Measurements from ENCODE around the gene CER1. TPM values are rescaled to one million over a fixed set of nuclear protein-coding genes. Genes with fewer than 3 reads are reported as not detected.

Gene CER1
- polyA plus RNA-seq, 1 of the 3 experiments (the other 2 are of a cell fraction) = not detected

DNA sequence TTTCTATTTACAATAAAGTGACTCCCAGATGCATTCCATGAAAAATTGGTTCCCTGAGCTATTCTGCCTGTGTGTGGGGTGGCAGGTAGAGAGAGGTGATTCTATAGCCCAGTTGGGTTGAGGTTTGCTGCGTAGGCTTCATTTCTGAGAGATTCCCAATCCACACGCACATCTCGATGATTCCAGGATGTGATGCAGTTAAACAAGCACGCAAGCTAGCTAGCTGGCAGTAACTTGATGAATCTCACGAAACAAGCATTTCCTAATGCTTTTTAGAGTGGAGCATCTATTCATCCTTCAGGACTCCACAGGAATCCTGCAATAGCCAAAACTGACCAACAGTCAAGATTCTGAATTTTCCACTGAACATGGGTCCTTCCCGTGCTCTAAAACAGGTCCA, 43.8 kb upstream of the CER1 start (continued):
- no peak for TF ChIP-seq SIN3A (IDR thresholded peaks at IDR 0.05; ENCODE audit: borderline replicate concordance, low read depth, low read length)
- no peak for TF ChIP-seq RCOR1 (IDR thresholded peaks at IDR 0.05; ENCODE audit: low read length)
- TF ChIP-seq, protein P1, sequence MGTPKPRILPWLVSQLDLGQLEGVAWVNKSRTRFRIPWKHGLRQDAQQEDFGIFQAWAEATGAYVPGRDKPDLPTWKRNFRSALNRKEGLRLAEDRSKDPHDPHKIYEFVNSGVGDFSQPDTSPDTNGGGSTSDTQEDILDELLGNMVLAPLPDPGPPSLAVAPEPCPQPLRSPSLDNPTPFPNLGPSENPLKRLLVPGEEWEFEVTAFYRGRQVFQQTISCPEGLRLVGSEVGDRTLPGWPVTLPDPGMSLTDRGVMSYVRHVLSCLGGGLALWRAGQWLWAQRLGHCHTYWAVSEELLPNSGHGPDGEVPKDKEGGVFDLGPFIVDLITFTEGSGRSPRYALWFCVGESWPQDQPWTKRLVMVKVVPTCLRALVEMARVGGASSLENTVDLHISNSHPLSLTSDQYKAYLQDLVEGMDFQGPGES (IDR thresholded peaks at IDR 0.05; ENCODE audit: low read depth, low read length) = no peak
- TF ChIP-seq EZH2phosphoT487 (IDR thresholded peaks at IDR 0.05; ENCODE audit: borderline replicate concordance, low read depth) = no peak
- TF ChIP-seq MXI1 (IDR thresholded peaks at IDR 0.05; ENCODE audit: low read depth, low read length) = no peak
- no peak for TF ChIP-seq RAD21 (IDR thresholded peaks at IDR 0.05; ENCODE audit: low read length)

DNA sequence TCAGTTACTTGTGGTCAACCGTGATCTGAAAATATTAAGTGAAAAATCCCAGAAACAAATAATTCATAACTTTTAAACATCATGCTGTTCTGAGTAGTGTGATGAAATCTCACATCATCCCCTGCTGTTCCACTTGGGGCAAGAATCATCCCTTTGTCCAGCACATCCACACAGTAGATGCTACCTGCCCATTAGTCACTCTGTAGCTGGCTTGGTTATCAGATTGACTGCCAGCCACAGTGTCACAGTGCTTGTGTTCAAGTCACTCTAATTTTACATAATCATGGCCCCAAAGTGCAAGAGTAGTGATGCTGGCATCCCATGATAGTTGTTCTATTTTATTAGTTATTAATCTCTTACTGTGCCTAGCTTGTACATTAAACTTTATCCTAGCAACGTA, 39.1 kb upstream of the CER1 start:
- H3K36me3 ChIP-seq (replicated peaks in 1 of 2; ENCODE audit: control insufficient read depth in 1 of 2, insufficient read depth in 2 of 2, low read length in 1 of 2) = no peaks in the 10 kb centered on the region
- no peaks in the 10 kb centered on the region for H3K9me3 ChIP-seq
- no peak for DNase-seq
- H3K27me3 ChIP-seq (ENCODE audit: insufficient read depth) = no peaks in the 10 kb centered on the region
- no peak overlapping the region for H3K4me3 ChIP-seq (ENCODE audit: low read depth in 2 of 2, low read length in 1 of 2)
- TF ChIP-seq FOXJ3 (CRISPR knock-in tag; IDR thresholded peaks at IDR 0.05) (no peak), EP300 (IDR thresholded peaks at IDR 0.05; ENCODE audit: borderline replicate concordance in 1 of 2, low read depth in 1 of 2, low read length in 1 of 2) (no peak), ELF1 (IDR thresholded peaks at IDR 0.05) (no peak), MEF2A (IDR thresholded peaks at IDR 0.05; ENCODE audit: borderline replicate concordance, low read depth) (no peak), TEAD4 (IDR thresholded peaks at IDR 0.05; ENCODE audit: borderline replicate concordance, insufficient read depth) (no peak)
- H3K9me2 ChIP-seq = no peaks in the 10 kb centered on the region
- no peaks in the 10 kb centered on the region for H3K79me2 ChIP-seq (ENCODE audit: insufficient read depth)
- H3K9ac ChIP-seq = no peak overlapping the region
- H4K20me1 ChIP-seq (ENCODE audit: insufficient read depth) = no peaks in the 10 kb centered on the region
- no peak overlapping the region for H3K27ac ChIP-seq (ENCODE audit: low read depth in 2 of 2, low read length in 1 of 2)
- ChIA-PET POLR2A (no interaction called here), CTCF (interaction anchor here (1.4 kb wide), 1 partner anchor 19 kb away, joined by 3 read pairs; no protein-coding TSS in a partner anchor)
- H3K4me1 ChIP-seq (ENCODE audit: control insufficient read depth in 1 of 2, insufficient read depth in 2 of 2, low read depth in 1 of 2, low read length in 1 of 2) = peaks cover 0 to 12% of the 10 kb centered on the region in 2 experiments; a peak in 2 of 4 replicates
- no peaks in the 10 kb centered on the region for H3F3A ChIP-seq (replicated peaks; ENCODE audit: insufficient read depth)
- H3K4me2 ChIP-seq = no peak overlapping the region
- WGBS (ENCODE audit: low lambda C conversion rate) = 55% methylated on average over 2 of the region's 2 CpGs
- H2AFZ ChIP-seq (ENCODE audit: low read depth) = no peak overlapping the region

DNA sequence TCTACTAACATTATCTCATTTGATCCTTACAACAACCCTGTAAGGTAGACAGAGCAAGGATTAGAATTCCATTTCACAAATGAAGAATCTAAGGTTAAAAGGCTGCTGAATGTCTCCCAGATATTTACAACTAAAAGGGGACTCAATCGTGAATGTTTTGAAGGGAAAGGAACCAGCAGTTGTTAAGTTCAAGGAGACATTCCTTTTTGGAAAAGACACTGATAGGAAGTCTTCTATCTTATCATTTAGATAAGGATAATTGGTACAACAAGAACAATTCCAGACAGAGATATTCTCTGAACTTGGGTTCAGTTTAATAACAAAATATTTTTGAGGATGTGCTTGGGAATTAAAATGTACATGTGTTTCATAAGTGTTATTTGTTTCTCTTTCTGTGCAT, 37.5 kb upstream of the CER1 start:
- Histone ChIP-seq H3K27ac (ENCODE audit: low read depth in 2 of 2, low read length in 1 of 2) (no peak overlapping the region), H3K36me3 (replicated peaks in 1 of 2; ENCODE audit: control insufficient read depth in 1 of 2, insufficient read depth in 2 of 2, low read length in 1 of 2) (no peaks in the 10 kb centered on the region), H4K20me1 (ENCODE audit: insufficient read depth) (no peaks in the 10 kb centered on the region), H3K9ac (no peak overlapping the region), H2AFZ (ENCODE audit: low read depth) (no peak overlapping the region), H3K27me3 (ENCODE audit: insufficient read depth) (no peaks in the 10 kb centered on the region), H3K4me3 (ENCODE audit: low read depth in 2 of 2, low read length in 1 of 2) (no peak overlapping the region), H3K9me2 (no peaks in the 10 kb centered on the region), H3K4me1 (ENCODE audit: control insufficient read depth in 1 of 2, insufficient read depth in 2 of 2, low read depth in 1 of 2, low read length in 1 of 2) (peaks cover 0 to 12% of the 10 kb centered on the region in 2 experiments; a peak in 2 of 4 replicates), H3K4me2 (no peak overlapping the region), H3K79me2 (ENCODE audit: insufficient read depth) (no peaks in the 10 kb centered on the region), H3F3A (replicated peaks; ENCODE audit: insufficient read depth) (no peaks in the 10 kb centered on the region), H3K9me3 (no peaks in the 10 kb centered on the region)
- CTCF ChIA-PET = interaction anchor here (4.5 kb wide), 1 partner anchor 10 kb away, joined by 36 read pairs; no protein-coding TSS in a partner anchor
- no peak for TF ChIP-seq RXRA (IDR thresholded peaks at IDR 0.05; ENCODE audit: borderline replicate concordance, low read depth)
- no peak for TF ChIP-seq FOXJ3 (CRISPR knock-in tag; IDR thresholded peaks at IDR 0.05)
- no peak for TF ChIP-seq MXI1 (IDR thresholded peaks at IDR 0.05; ENCODE audit: low read depth, low read length)
- TF ChIP-seq, protein P2, sequence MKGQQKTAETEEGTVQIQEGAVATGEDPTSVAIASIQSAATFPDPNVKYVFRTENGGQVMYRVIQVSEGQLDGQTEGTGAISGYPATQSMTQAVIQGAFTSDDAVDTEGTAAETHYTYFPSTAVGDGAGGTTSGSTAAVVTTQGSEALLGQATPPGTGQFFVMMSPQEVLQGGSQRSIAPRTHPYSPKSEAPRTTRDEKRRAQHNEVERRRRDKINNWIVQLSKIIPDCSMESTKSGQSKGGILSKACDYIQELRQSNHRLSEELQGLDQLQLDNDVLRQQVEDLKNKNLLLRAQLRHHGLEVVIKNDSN (IDR thresholded peaks at IDR 0.05; ENCODE audit: borderline replicate concordance, low read depth) = no peak
- TF ChIP-seq, protein P1 (IDR thresholded peaks at IDR 0.05; ENCODE audit: low read depth, low read length) = no peak
- TF ChIP-seq TEAD4 (IDR thresholded peaks at IDR 0.05; ENCODE audit: borderline replicate concordance, insufficient read depth) = no peak
- TF ChIP-seq RFX5 (IDR thresholded peaks at IDR 0.05; ENCODE audit: low read length) = no peak
- TF ChIP-seq EZH2phosphoT487 (IDR thresholded peaks at IDR 0.05; ENCODE audit: borderline replicate concordance, low read depth) = no peak
- TF ChIP-seq FOXM1 (IDR thresholded peaks at IDR 0.05; ENCODE audit: low read depth) = no peak
- no peak for TF ChIP-seq SIN3A (IDR thresholded peaks at IDR 0.05; ENCODE audit: borderline replicate concordance, low read depth, low read length)
- TF ChIP-seq YY1 (IDR thresholded peaks at IDR 0.05; ENCODE audit: low read depth) = no peak
- TF ChIP-seq TCF12 (IDR thresholded peaks at IDR 0.05) = no peak
- TF ChIP-seq, protein P3, sequence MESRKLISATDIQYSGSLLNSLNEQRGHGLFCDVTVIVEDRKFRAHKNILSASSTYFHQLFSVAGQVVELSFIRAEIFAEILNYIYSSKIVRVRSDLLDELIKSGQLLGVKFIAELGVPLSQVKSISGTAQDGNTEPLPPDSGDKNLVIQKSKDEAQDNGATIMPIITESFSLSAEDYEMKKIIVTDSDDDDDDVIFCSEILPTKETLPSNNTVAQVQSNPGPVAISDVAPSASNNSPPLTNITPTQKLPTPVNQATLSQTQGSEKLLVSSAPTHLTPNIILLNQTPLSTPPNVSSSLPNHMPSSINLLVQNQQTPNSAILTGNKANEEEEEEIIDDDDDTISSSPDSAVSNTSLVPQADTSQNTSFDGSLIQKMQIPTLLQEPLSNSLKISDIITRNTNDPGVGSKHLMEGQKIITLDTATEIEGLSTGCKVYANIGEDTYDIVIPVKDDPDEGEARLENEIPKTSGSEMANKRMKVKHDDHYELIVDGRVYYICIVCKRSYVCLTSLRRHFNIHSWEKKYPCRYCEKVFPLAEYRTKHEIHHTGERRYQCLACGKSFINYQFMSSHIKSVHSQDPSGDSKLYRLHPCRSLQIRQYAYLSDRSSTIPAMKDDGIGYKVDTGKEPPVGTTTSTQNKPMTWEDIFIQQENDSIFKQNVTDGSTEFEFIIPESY (IDR thresholded peaks at IDR 0.05; ENCODE audit: borderline replicate concordance, low read depth) = no peak
- POLR2A ChIA-PET = no interaction called here
- DNase-seq = no peak
- 0% methylated on average over 1 of the region's 1 CpG for WGBS (ENCODE audit: low lambda C conversion rate)

Measured in SK-N-SH (cell line).